DOHH2 (cell line): ENCODE results near the gene HLX.

Source experiments
- H3F3A ChIP-seq: fragments of 200-600 bp; sonication (generic), shearing (Covaris generic); 2 replicates; pipeline ENCODE4 v1.6.0; 2016; ENCODE audit warnings: antibody characterized with exemption, mild to moderate bottlenecking; ENCODE audit not compliant: control insufficient read depth, insufficient read depth
- H3K27ac ChIP-seq: fragments of 200-600 bp; sonication (generic); 2 replicates; pipeline ENCODE4 v1.5.1; 2014; ENCODE audit warnings: low read depth, mild to moderate bottlenecking, low read length, moderate library complexity
- H3K27me3 ChIP-seq: fragments of 200-600 bp; sonication (generic); 2 replicates; pipeline ENCODE4 v1.6.1; 2014; ENCODE audit warnings: mild to moderate bottlenecking, low read length, mixed read lengths; ENCODE audit not compliant: control insufficient read depth
- H3K36me3 ChIP-seq: fragments of 200-600 bp; sonication (generic); 2 replicates; pipeline ENCODE4 v1.6.1; 2014; ENCODE audit warnings: mild to moderate bottlenecking, low read length, moderate library complexity, mixed read lengths; ENCODE audit not compliant: control insufficient read depth
- H3K4me1 ChIP-seq: fragments of 200-600 bp; sonication (generic); 2 replicates; pipeline ENCODE4 v1.6.1; 2014; ENCODE audit warnings: mild to moderate bottlenecking, low read length, mixed read lengths; ENCODE audit not compliant: control insufficient read depth
- H3K4me2 ChIP-seq: fragments of 200-600 bp; sonication (generic); 2 replicates; pipeline ENCODE4 v1.6.0; 2014; ENCODE audit warnings: mild to moderate bottlenecking, low read length, moderate library complexity
- H3K4me3 ChIP-seq: fragments of 200-600 bp; sonication (generic); 2 replicates; pipeline ENCODE4 v1.5.1; 2014; ENCODE audit warnings: mild to moderate bottlenecking, low read length, mixed read lengths
- H3K79me2 ChIP-seq: fragments of 200-600 bp; sonication (generic); 2 replicates; pipeline ENCODE4 v1.6.1; 2014; ENCODE audit warnings: mild to moderate bottlenecking, low read length, mixed read lengths; ENCODE audit not compliant: control insufficient read depth
- H3K9me2 ChIP-seq: fragments of 200-600 bp; sonication (generic); replicated peaks from 2 replicates; pipeline ENCODE4 v1.6.1; 2014; ENCODE audit warnings: mild to moderate bottlenecking, low read length, mixed read lengths; ENCODE audit not compliant: control insufficient read depth
- H3K9me3 ChIP-seq: fragments of 200-600 bp; sonication (generic); 2 replicates; pipeline ENCODE4 v1.6.1; 2014; ENCODE audit warnings: antibody characterized with exemption, low read length, mixed read lengths; ENCODE audit not compliant: control insufficient read depth, insufficient read depth
- H4K20me1 ChIP-seq: fragments of 200-600 bp; sonication (generic); 2 replicates; pipeline ENCODE4 v1.6.0; 2014; ENCODE audit warnings: low read depth, mild to moderate bottlenecking, antibody characterized with exemption, low read length, moderate library complexity; ENCODE audit not compliant: control insufficient read depth, insufficient read depth
- CTCF ChIP-seq: fragments of 200-600 bp; sonication (generic); IDR thresholded peaks from one replicate; pipeline ENCODE4 v1.5.1; 2014; ENCODE audit warnings: antibody characterized with exemption, mild to moderate bottlenecking, low read depth, low read length; ENCODE audit not compliant: poor library complexity, severe bottlenecking
- EZH2phosphoT487 ChIP-seq: fragments of 200-600 bp; sonication (generic); IDR thresholded peaks from 2 replicates; pipeline ENCODE4 v1.6.1; 2017; ENCODE audit warnings: borderline replicate concordance, mild to moderate bottlenecking, antibody characterized with exemption, low read length, moderate library complexity, mixed read lengths

Gene HLX

GRCh38 chr1:220895412-220895946, 16.2 kb downstream of the HLX start:
- no peaks in the 10 kb centered on the region for H3K36me3 ChIP-seq
- H3K79me2 ChIP-seq, result no peaks in the 10 kb centered on the region
- no peaks in the 10 kb centered on the region for H4K20me1 ChIP-seq
- H3K4me2 ChIP-seq, result no peak overlapping the region
- H3K4me1 ChIP-seq, result no peaks in the 10 kb centered on the region
- no peak overlapping the region for H3K4me3 ChIP-seq
- TF ChIP-seq CTCF, result no peak
- TF ChIP-seq EZH2phosphoT487, result no peak
- no peaks in the 10 kb centered on the region for H3K27me3 ChIP-seq
- no peaks in the 10 kb centered on the region for H3K9me2 ChIP-seq
- H3K27ac ChIP-seq, result no peak overlapping the region
- no peaks in the 10 kb centered on the region for H3K9me3 ChIP-seq
- no peaks in the 10 kb centered on the region for H3F3A ChIP-seq

- TF ChIP-seq EZH2phosphoT487, result no peak
- TF ChIP-seq CTCF, result no peak
- Histone ChIP-seq H3K36me3 (no peaks in the 10 kb centered on the region), H3K4me1 (no peaks in the 10 kb centered on the region), H3K9me3 (no peaks in the 10 kb centered on the region), H3K9me2 (no peaks in the 10 kb centered on the region), H3K4me2 (no peak overlapping the region), H3K27me3 (no peaks in the 10 kb centered on the region), H3K4me3 (no peak overlapping the region), H3F3A (no peaks in the 10 kb centered on the region), H3K79me2 (no peaks in the 10 kb centered on the region), H3K27ac (no peak overlapping the region), H4K20me1 (no peaks in the 10 kb centered on the region)
Observed at GRCh38 chr1:220896092-220896491, 16.8 kb downstream of the HLX start.

- TF ChIP-seq CTCF (no peak), EZH2phosphoT487 (no peak)
- H3K9me3 ChIP-seq, result no peaks in the 10 kb centered on the region
- H3K36me3 ChIP-seq, result no peaks in the 10 kb centered on the region
- H3F3A ChIP-seq, result no peaks in the 10 kb centered on the region
- H3K4me2 ChIP-seq, result no peak overlapping the region
- no peak overlapping the region for H3K27ac ChIP-seq
- peaks cover 4% of the 10 kb centered on the region; the same call in 1 of the 2 replicates for H3K27me3 ChIP-seq
- no peaks in the 10 kb centered on the region for H3K79me2 ChIP-seq
- no peak overlapping the region for H3K4me3 ChIP-seq
- H4K20me1 ChIP-seq, result no peaks in the 10 kb centered on the region
- H3K9me2 ChIP-seq, result no peaks in the 10 kb centered on the region
- no peaks in the 10 kb centered on the region for H3K4me1 ChIP-seq
Observed at GRCh38 chr1:220900842-220901241, 21.6 kb downstream of the HLX start.
